GM23338 (cell line): Measurements from ENCODE around the gene TOP1. TPM values are rescaled to one million over a fixed set of nuclear protein-coding genes. Genes with fewer than 3 reads are reported as not detected.

Source experiments
- ATAC-seq: fragments of 200-7000 bp; cut with Tn5 transposase; 3 replicates; pipeline ENCODE4 v1.9.1; 2020
- DNase-seq: peaks from one replicate; pipeline ENCODE4 v3.0.0-alpha.2; 2015; ENCODE audit warnings: low spot score
- H2AFZ ChIP-seq: fragments of 200-600 bp; sonication (generic); 2 replicates; pipeline ENCODE4 v1.8.0; 2016; ENCODE audit warnings: antibody characterized with exemption, mild to moderate bottlenecking, moderate library complexity
- H3F3A ChIP-seq: fragments of 200-600 bp; sonication (generic); replicated peaks from 2 replicates; pipeline ENCODE4 v1.8.0; 2017; ENCODE audit warnings: antibody characterized with exemption, mixed run types, low read depth
- H3K27ac ChIP-seq: fragments of 200-600 bp; sonication (generic); 2 replicates; pipeline ENCODE4 v1.6.1; 2016; ENCODE audit warnings: low read depth
- H3K27me3 ChIP-seq: fragments of 200-600 bp; sonication (generic); 2 replicates; pipeline ENCODE4 v1.8.0; 2016; ENCODE audit warnings: mild to moderate bottlenecking, mixed run types, moderate library complexity; ENCODE audit not compliant: insufficient read depth
- H3K36me3 ChIP-seq: fragments of 200-600 bp; sonication (generic); 2 replicates; pipeline ENCODE4 v1.8.0; 2016; ENCODE audit warnings: mild to moderate bottlenecking; ENCODE audit not compliant: insufficient read depth
- H3K4me1 ChIP-seq: fragments of 200-600 bp; sonication (generic); 2 replicates; pipeline ENCODE4 v1.8.0; 2016; ENCODE audit warnings: mild to moderate bottlenecking, moderate library complexity; ENCODE audit not compliant: insufficient read depth
- H3K4me2 ChIP-seq: fragments of 200-600 bp; sonication (generic); 2 replicates; pipeline ENCODE4 v1.7.1; 2017; ENCODE audit warnings: mixed run types
- H3K4me3 ChIP-seq: fragments of 200-600 bp; sonication (generic); 2 replicates; pipeline ENCODE4 v1.6.1; 2016; ENCODE audit warnings: mixed run types
- H3K79me2 ChIP-seq: fragments of 200-600 bp; sonication (generic); replicated peaks from 2 replicates; pipeline ENCODE4 v1.8.0; 2017; ENCODE audit warnings: mild to moderate bottlenecking; ENCODE audit not compliant: insufficient read depth
- H3K9me2 ChIP-seq: fragments of 200-600 bp; sonication (generic); 2 replicates; pipeline ENCODE4 v1.8.0; 2017; ENCODE audit not compliant: insufficient read depth
- H4K20me1 ChIP-seq: fragments of 200-600 bp; sonication (generic); replicated peaks from 2 replicates; pipeline ENCODE4 v1.8.0; 2017; ENCODE audit warnings: mild to moderate bottlenecking; ENCODE audit not compliant: insufficient read depth
- H3K27ac Mint-ChIP-seq: 2 replicates; pipeline ENCODE4 v1.8.0; 2020; ENCODE audit warnings: inconsistent platforms, mild to moderate bottlenecking, moderate library complexity, mixed read lengths
- H3K27me3 Mint-ChIP-seq: 3 replicates; pipeline ENCODE4 v1.8.0; 2022; ENCODE audit warnings: low read depth, mild to moderate bottlenecking, moderate library complexity, mixed read lengths, inconsistent platforms; ENCODE audit not compliant: insufficient read depth, poor library complexity
- H3K36me3 Mint-ChIP-seq: 3 replicates; pipeline ENCODE4 v1.8.0; 2021; ENCODE audit warnings: low read depth, mild to moderate bottlenecking, inconsistent platforms, moderate library complexity, mixed read lengths
- H3K4me1 Mint-ChIP-seq: 3 replicates; pipeline ENCODE4 v1.8.0; 2020; ENCODE audit warnings: mild to moderate bottlenecking, inconsistent platforms, mixed read lengths
- H3K4me3 Mint-ChIP-seq: 3 replicates; pipeline ENCODE4 v1.8.0; 2021; ENCODE audit warnings: moderate library complexity, mild to moderate bottlenecking, inconsistent platforms, mixed read lengths
- H3K9me3 Mint-ChIP-seq: 3 replicates; pipeline ENCODE4 v1.8.0; 2020; ENCODE audit warnings: moderate library complexity, mild to moderate bottlenecking, inconsistent platforms, mixed read lengths
- CREB1 ChIP-seq: fragments of 250-450 bp; sonication (Bioruptor Pico); IDR thresholded peaks from 2 replicates; pipeline ENCODE4 v1.5.0; 2020; ENCODE audit warnings: low read depth, mild to moderate bottlenecking, moderate library complexity
- EZH2 ChIP-seq: fragments of 200-600 bp; sonication (generic); IDR thresholded peaks from one replicate; pipeline ENCODE4 v1.8.0; 2017; ENCODE audit warnings: antibody characterized with exemption, mild to moderate bottlenecking, low read depth; ENCODE audit not compliant: unreplicated experiment
- EZH2phosphoT487 ChIP-seq: fragments of 200-600 bp; sonication (generic); IDR thresholded peaks from one replicate; pipeline ENCODE4 v1.8.1; 2018; ENCODE audit warnings: antibody characterized with exemption; ENCODE audit not compliant: unreplicated experiment
- JUNB ChIP-seq: IDR thresholded peaks from one replicate; pipeline ENCODE4 v1.6.1; 2016; ENCODE audit warnings: antibody characterized with exemption; ENCODE audit not compliant: unreplicated experiment
- NANOG ChIP-seq: IDR thresholded peaks from 2 replicates; pipeline ENCODE4 v1.6.1; 2016; ENCODE audit warnings: antibody characterized with exemption, borderline replicate concordance
- POLR2AphosphoS5 ChIP-seq: IDR thresholded peaks from 2 replicates; pipeline ENCODE4 v1.6.1; 2016; ENCODE audit warnings: antibody characterized with exemption, low read depth
- STAT1 ChIP-seq: IDR thresholded peaks from one replicate; pipeline ENCODE4 v1.6.1; 2016; ENCODE audit warnings: antibody characterized with exemption; ENCODE audit not compliant: unreplicated experiment
- ZNF114 ChIP-seq: fragments of 250-450 bp; sonication (Bioruptor Pico); IDR thresholded peaks from 2 replicates; pipeline ENCODE4 v1.5.0; 2020; ENCODE audit warnings: mild to moderate bottlenecking, moderate library complexity
- ZNF331 ChIP-seq: fragments of 250-450 bp; sonication (Bioruptor Pico); IDR thresholded peaks from 2 replicates; pipeline ENCODE4 v1.5.0; 2020; ENCODE audit warnings: low read depth, mild to moderate bottlenecking, moderate library complexity
- polyA plus RNA-seq: library from polyadenylated mRNA; unstranded; fragments of >200 nt; fragmentation: Nextera tagmentation; extraction: Ambion mirVana; gene quantifications from 2 replicates; pipeline ENCODE4 v1.2.1, GENCODE V29; 2016
- total RNA-seq: library from RNA; depleted of rRNA; stranded (reverse); fragments of >200 nt; shearing (Covaris generic); gene quantifications from 2 replicates; pipeline ENCODE4 v1.2.3, GENCODE V29; 2014
- TF ChIP-seq, protein P1 (sequence below), 2 experiments: fragments of 200-600 bp in 1 of 2; sonication (generic) in 1 of 2; conservative IDR thresholded peaks; 2 replicates each; pipeline versions ENCODE4 v1.5.1 to v1.6.1; 2016 to 2017; ENCODE audit warnings: antibody characterized with exemption in 2 of 2, low read depth in 2 of 2, mild to moderate bottlenecking in 2 of 2, moderate library complexity in 1 of 2
- TF ChIP-seq, protein P2 (sequence below): IDR thresholded peaks from one replicate; pipeline ENCODE4 v1.6.1; 2018; ENCODE audit warnings: antibody characterized with exemption; ENCODE audit not compliant: unreplicated experiment
- TF ChIP-seq, protein P3 (sequence below): IDR thresholded peaks from 2 replicates; pipeline ENCODE4 v1.6.1; 2016; ENCODE audit warnings: antibody characterized with exemption
- TF ChIP-seq, protein P4 (sequence below): fragments of 250-450 bp; sonication (Bioruptor Pico); IDR thresholded peaks from 2 replicates; pipeline ENCODE4 v1.5.0; 2020; ENCODE audit warnings: mild to moderate bottlenecking, moderate library complexity

Gene TOP1
- total and polyA plus RNA-seq, 2 experiments from 2014 or later, result 62.4 to 101 TPM

DNA sequence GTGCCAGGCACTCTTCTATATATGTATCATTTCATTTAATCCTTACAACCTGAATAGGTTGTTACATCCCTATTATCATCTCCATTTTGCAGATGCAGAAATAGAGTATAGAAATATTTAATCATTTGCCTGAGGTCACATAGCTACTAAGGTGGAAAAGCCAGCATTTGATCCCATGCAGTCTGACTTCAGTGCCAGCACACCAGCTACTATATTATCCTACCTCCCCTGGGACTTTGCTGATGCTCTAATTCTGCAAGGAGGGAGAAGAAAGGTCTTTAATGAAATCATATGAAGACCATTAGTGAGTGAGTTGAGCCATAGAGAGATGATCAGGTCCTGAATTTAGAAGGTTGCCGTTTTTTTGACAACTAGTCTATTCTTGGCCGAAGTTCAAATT is 53.7 kb downstream of the TOP1 start:
- TF ChIP-seq, protein P1, sequence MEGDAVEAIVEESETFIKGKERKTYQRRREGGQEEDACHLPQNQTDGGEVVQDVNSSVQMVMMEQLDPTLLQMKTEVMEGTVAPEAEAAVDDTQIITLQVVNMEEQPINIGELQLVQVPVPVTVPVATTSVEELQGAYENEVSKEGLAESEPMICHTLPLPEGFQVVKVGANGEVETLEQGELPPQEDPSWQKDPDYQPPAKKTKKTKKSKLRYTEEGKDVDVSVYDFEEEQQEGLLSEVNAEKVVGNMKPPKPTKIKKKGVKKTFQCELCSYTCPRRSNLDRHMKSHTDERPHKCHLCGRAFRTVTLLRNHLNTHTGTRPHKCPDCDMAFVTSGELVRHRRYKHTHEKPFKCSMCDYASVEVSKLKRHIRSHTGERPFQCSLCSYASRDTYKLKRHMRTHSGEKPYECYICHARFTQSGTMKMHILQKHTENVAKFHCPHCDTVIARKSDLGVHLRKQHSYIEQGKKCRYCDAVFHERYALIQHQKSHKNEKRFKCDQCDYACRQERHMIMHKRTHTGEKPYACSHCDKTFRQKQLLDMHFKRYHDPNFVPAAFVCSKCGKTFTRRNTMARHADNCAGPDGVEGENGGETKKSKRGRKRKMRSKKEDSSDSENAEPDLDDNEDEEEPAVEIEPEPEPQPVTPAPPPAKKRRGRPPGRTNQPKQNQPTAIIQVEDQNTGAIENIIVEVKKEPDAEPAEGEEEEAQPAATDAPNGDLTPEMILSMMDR (conservative IDR thresholded peaks at IDR 0.05; ENCODE audit: low read depth in 2 of 2), result no peak
- TF ChIP-seq EZH2phosphoT487 (no peak), JUNB (no peak), ZNF331 (CRISPR knock-in tag) (no peak), POLR2AphosphoS5 (no peak), CREB1 (CRISPR knock-in tag) (no peak), STAT1 (no peak), ZNF114 (CRISPR knock-in tag) (no peak), NANOG (no peak), EZH2 (no peak)
- TF ChIP-seq, protein P2, sequence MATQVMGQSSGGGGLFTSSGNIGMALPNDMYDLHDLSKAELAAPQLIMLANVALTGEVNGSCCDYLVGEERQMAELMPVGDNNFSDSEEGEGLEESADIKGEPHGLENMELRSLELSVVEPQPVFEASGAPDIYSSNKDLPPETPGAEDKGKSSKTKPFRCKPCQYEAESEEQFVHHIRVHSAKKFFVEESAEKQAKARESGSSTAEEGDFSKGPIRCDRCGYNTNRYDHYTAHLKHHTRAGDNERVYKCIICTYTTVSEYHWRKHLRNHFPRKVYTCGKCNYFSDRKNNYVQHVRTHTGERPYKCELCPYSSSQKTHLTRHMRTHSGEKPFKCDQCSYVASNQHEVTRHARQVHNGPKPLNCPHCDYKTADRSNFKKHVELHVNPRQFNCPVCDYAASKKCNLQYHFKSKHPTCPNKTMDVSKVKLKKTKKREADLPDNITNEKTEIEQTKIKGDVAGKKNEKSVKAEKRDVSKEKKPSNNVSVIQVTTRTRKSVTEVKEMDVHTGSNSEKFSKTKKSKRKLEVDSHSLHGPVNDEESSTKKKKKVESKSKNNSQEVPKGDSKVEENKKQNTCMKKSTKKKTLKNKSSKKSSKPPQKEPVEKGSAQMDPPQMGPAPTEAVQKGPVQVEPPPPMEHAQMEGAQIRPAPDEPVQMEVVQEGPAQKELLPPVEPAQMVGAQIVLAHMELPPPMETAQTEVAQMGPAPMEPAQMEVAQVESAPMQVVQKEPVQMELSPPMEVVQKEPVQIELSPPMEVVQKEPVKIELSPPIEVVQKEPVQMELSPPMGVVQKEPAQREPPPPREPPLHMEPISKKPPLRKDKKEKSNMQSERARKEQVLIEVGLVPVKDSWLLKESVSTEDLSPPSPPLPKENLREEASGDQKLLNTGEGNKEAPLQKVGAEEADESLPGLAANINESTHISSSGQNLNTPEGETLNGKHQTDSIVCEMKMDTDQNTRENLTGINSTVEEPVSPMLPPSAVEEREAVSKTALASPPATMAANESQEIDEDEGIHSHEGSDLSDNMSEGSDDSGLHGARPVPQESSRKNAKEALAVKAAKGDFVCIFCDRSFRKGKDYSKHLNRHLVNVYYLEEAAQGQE, result no peak
- TF ChIP-seq, protein P3, sequence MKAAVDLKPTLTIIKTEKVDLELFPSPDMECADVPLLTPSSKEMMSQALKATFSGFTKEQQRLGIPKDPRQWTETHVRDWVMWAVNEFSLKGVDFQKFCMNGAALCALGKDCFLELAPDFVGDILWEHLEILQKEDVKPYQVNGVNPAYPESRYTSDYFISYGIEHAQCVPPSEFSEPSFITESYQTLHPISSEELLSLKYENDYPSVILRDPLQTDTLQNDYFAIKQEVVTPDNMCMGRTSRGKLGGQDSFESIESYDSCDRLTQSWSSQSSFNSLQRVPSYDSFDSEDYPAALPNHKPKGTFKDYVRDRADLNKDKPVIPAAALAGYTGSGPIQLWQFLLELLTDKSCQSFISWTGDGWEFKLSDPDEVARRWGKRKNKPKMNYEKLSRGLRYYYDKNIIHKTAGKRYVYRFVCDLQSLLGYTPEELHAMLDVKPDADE, result no peak
- TF ChIP-seq, protein P4, sequence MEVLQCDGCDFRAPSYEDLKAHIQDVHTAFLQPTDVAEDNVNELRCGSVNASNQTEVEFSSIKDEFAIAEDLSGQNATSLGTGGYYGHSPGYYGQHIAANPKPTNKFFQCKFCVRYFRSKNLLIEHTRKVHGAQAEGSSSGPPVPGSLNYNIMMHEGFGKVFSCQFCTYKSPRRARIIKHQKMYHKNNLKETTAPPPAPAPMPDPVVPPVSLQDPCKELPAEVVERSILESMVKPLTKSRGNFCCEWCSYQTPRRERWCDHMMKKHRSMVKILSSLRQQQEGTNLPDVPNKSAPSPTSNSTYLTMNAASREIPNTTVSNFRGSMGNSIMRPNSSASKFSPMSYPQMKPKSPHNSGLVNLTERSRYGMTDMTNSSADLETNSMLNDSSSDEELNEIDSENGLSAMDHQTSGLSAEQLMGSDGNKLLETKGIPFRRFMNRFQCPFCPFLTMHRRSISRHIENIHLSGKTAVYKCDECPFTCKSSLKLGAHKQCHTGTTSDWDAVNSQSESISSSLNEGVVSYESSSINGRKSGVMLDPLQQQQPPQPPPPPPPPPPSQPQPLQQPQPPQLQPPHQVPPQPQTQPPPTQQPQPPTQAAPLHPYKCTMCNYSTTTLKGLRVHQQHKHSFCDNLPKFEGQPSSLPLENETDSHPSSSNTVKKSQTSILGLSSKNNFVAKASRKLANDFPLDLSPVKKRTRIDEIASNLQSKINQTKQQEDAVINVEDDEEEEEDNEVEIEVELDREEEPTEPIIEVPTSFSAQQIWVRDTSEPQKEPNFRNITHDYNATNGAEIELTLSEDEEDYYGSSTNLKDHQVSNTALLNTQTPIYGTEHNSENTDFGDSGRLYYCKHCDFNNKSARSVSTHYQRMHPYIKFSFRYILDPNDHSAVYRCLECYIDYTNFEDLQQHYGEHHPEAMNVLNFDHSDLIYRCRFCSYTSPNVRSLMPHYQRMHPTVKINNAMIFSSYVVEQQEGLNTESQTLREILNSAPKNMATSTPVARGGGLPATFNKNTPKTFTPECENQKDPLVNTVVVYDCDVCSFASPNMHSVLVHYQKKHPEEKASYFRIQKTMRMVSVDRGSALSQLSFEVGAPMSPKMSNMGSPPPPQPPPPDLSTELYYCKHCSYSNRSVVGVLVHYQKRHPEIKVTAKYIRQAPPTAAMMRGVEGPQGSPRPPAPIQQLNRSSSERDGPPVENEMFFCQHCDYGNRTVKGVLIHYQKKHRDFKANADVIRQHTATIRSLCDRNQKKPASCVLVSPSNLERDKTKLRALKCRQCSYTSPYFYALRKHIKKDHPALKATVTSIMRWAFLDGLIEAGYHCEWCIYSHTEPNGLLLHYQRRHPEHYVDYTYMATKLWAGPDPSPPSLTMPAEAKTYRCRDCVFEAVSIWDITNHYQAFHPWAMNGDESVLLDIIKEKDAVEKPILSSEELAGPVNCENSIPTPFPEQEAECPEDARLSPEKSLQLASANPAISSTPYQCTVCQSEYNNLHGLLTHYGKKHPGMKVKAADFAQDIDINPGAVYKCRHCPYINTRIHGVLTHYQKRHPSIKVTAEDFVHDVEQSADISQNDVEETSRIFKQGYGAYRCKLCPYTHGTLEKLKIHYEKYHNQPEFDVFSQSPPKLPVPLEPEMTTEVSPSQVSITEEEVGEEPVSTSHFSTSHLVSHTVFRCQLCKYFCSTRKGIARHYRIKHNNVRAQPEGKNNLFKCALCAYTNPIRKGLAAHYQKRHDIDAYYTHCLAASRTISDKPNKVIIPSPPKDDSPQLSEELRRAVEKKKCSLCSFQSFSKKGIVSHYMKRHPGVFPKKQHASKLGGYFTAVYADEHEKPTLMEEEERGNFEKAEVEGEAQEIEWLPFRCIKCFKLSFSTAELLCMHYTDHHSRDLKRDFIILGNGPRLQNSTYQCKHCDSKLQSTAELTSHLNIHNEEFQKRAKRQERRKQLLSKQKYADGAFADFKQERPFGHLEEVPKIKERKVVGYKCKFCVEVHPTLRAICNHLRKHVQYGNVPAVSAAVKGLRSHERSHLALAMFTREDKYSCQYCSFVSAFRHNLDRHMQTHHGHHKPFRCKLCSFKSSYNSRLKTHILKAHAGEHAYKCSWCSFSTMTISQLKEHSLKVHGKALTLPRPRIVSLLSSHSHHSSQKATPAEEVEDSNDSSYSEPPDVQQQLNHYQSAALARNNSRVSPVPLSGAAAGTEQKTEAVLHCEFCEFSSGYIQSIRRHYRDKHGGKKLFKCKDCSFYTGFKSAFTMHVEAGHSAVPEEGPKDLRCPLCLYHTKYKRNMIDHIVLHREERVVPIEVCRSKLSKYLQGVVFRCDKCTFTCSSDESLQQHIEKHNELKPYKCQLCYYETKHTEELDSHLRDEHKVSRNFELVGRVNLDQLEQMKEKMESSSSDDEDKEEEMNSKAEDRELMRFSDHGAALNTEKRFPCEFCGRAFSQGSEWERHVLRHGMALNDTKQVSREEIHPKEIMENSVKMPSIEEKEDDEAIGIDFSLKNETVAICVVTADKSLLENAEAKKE (CRISPR knock-in tag), result no peak
- Mint-ChIP-seq H3K27ac (no peak overlapping the region), H3K36me3 (peaks cover 76% of the 10 kb centered on the region), H3K9me3 (no peaks in the 10 kb centered on the region), H3K4me1 (peaks cover 3% of the 10 kb centered on the region; the same call in 2 of the 3 replicates), H3K27me3 (no peaks in the 10 kb centered on the region), H3K4me3 (no peak overlapping the region)
- H3K9me2 ChIP-seq, result no peaks in the 10 kb centered on the region
- no peaks in the 10 kb centered on the region for H3K27me3 ChIP-seq
- no peak overlapping the region for H3K4me2 ChIP-seq
- H3K79me2 ChIP-seq, result 0 out of 2 replicates have a peak, but pooled peaks cover 6% of the 10 kb centered on the region
- H3K4me1 ChIP-seq, result 0 out of 2 replicates have a peak, but pooled peaks cover 3% of the 10 kb centered on the region
- H3K4me3 ChIP-seq, result no peak overlapping the region
- H2AFZ ChIP-seq, result no peak overlapping the region
- no peak overlapping the region for H3K27ac ChIP-seq
- ATAC-seq (no peak), DNase-seq (no peak)
- no peaks in the 10 kb centered on the region for H3F3A ChIP-seq
- H4K20me1 ChIP-seq, result no peaks in the 10 kb centered on the region
- peaks cover 26% of the 10 kb centered on the region; the same call in 1 of the 2 replicates for H3K36me3 ChIP-seq
